Stimulated activated naive B cell treated with anti-CD40 and anti-IgM and Interleukin-4, amounts not matched to agents 10 μg/mL and 1 μg/mL and 100 μg/mL, for 72 hours (primary cell): Measurements from ENCODE around the gene NMUR1.
A peak's percentile ranks its signal among the peaks of the same experiment; 100 is the strongest.

Source experiments
- ATAC-seq, 2 donors: fragments of 150-1000 bp; cut with Tn5 transposase; replicated peaks; 2 replicates each; pipeline ENCODE4 v1.10.0; 2021; ENCODE audit warnings: moderate library complexity in 1 of 2
- DNase-seq: peaks from one replicate; pipeline ENCODE4 v3.0.0; 2021
- H3K27ac Mint-ChIP-seq: one replicate; pipeline ENCODE4 v1.8.0; 2022; ENCODE audit warnings: mild to moderate bottlenecking, mixed read lengths
- H3K27me3 Mint-ChIP-seq, 2 donors: one replicate each; pipeline ENCODE4 v1.8.0; 2022; ENCODE audit warnings: mixed read lengths in 2 of 2
- H3K36me3 Mint-ChIP-seq, 2 donors: one replicate each; pipeline ENCODE4 v1.8.0; 2022; ENCODE audit warnings: mixed read lengths in 2 of 2, mild to moderate bottlenecking in 1 of 2
- H3K4me1 Mint-ChIP-seq, 2 donors: one replicate each; pipeline ENCODE4 v1.8.0; 2022; ENCODE audit warnings: mixed read lengths in 2 of 2, mild to moderate bottlenecking in 1 of 2
- H3K4me3 Mint-ChIP-seq, 2 donors: one replicate each; pipeline ENCODE4 v1.8.0; 2022; ENCODE audit warnings: mild to moderate bottlenecking in 2 of 2, mixed read lengths in 2 of 2, moderate library complexity in 1 of 2
- H3K9me3 Mint-ChIP-seq, 2 donors: one replicate each; pipeline ENCODE4 v1.8.0; 2022; ENCODE audit warnings: mixed read lengths in 2 of 2, mild to moderate bottlenecking in 1 of 2

Gene NMUR1

DNA sequence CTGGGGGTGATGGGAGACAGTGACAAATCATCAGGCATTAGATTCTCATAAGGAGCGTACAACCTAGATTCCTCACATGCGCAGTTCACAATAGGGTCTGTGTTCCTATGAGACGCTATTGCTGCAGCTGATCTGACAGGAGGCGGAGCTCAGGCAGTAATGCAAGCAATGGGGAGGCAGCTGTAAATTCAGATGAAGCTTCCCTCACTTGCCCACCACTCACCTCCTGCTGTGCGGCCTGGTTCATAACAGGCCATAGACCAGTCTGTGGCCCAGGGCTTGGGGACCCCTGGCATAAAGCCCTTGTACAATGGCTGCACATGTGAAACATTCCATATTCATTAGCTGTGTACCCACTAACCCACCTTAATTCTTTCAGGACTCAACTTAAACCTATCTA is 18.0 kb downstream of the NMUR1 start:
- Mint-ChIP-seq H3K36me3 (peaks cover 2 to 9% of the 10 kb centered on the region in 2 donors), H3K4me1 (peaks cover 8 to 18% of the 10 kb centered on the region in 2 donors), H3K27ac (no peak overlapping the region), H3K27me3 (no peaks in the 10 kb centered on the region), H3K4me3 (no peak overlapping the region), H3K9me3 (no peaks in the 10 kb centered on the region)
- DNase-seq: no peak
- ATAC-seq: no peak

DNA sequence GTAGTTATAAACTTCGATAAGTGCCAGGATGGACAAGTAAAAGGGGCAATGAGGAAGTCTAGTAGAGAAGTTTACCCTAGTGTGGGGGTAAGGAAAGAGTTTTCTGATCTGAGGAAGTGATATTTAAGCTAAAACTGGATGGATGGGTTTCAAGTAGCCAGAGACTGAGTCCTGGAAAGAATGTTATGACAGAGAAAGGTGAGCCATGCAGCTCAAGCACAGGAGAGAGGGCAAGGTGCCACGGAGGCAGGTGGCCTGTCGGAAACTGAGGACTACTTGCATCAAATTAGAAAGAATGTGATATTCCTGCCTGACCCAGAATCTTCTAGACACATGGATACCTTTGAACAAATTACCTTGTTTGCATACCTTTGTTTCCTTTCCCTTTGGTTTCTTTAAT is 26.5 kb downstream of the NMUR1 start:
- H3K4me1 Mint-ChIP-seq: no peaks in the 10 kb centered on the region
- H3K27me3 Mint-ChIP-seq: no peaks in the 10 kb centered on the region
- H3K27ac Mint-ChIP-seq: no peak overlapping the region
- ATAC-seq (no peak), DNase-seq (no peak)
- H3K4me3 Mint-ChIP-seq: no peak overlapping the region
- H3K36me3 Mint-ChIP-seq: peaks cover 3 to 34% of the 10 kb centered on the region in 2 donors
- H3K9me3 Mint-ChIP-seq: no peaks in the 10 kb centered on the region

DNA sequence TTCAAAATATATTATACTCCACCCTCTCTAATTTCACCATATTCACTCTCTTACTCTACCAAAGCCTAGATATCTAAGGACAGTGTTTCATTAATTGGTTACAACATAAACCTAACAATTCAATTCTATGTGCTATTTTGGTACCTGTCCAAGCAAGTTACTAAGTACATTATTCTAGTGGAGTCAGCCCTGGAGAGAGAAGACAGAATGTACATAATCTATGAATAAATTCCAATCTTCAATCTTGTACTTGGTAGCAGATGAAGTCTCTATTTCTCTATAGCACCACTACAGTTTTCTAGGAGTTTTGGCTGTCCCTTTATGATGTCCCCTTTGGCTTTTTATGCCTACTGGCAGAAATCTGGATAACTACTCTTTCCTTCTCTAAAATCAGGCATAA is 27.6 kb downstream of the NMUR1 start:
- Mint-ChIP-seq H3K36me3 (peaks cover 3 to 34% of the 10 kb centered on the region in 2 donors), H3K4me1 (no peaks in the 10 kb centered on the region), H3K27ac (no peak overlapping the region), H3K4me3 (no peak overlapping the region), H3K27me3 (no peaks in the 10 kb centered on the region), H3K9me3 (no peaks in the 10 kb centered on the region)
- ATAC-seq (no peak), DNase-seq (no peak)

DNA sequence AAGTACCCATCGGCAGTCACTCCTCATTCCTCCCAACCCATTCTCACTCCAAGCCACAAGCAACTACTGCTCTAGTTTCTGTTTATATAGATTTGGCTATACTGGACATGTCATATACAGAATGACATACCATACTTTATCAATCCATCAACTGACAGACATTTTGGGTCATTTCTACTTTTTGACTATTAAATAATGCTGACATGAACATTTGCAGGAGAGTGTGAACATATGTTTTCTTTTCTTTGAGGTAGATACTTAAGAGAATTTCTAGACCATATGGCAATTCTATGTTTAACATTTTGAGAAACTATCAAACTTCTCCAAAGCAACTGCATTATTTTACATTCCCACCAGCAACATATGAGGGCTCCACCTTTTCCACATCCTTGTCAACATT is 32.6 kb downstream of the NMUR1 start:
- H3K27me3 Mint-ChIP-seq: no peaks in the 10 kb centered on the region
- DNase-seq (no peak), ATAC-seq (no peak)
- no peaks in the 10 kb centered on the region for H3K4me1 Mint-ChIP-seq
- no peak overlapping the region for H3K4me3 Mint-ChIP-seq
- no peaks in the 10 kb centered on the region for H3K9me3 Mint-ChIP-seq
- H3K27ac Mint-ChIP-seq: no peak overlapping the region
- peaks cover 0 to 4% of the 10 kb centered on the region in 2 donors for H3K36me3 Mint-ChIP-seq

DNA sequence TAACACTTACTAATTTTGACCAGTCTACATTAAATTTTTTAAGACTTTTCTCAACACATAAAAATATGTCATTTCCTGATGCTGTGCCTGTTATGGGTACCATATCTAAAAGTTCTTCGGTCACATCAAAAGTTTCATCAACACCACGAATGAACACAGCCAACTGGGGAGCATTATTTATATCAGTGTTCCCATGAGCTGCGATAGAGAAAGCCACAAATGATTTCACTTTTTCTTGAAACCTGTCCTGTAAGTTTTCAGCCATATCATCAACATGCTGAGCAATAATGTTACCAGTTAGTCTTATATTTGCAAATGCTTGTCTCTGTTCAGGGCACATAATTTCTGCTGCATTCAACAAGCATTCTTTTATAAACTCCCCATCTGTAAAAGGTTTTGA is 35.6 kb downstream of the NMUR1 start:
- Mint-ChIP-seq H3K4me1 (no peaks in the 10 kb centered on the region), H3K9me3 (peaks cover 0 to 1% of the 10 kb centered on the region in 2 donors), H3K27ac (no peak overlapping the region), H3K36me3 (peaks cover 0 to under 1% of the 10 kb centered on the region in 2 donors), H3K27me3 (no peaks in the 10 kb centered on the region), H3K4me3 (no peak overlapping the region)
- DNase-seq (no peak), ATAC-seq (no peak)

DNA sequence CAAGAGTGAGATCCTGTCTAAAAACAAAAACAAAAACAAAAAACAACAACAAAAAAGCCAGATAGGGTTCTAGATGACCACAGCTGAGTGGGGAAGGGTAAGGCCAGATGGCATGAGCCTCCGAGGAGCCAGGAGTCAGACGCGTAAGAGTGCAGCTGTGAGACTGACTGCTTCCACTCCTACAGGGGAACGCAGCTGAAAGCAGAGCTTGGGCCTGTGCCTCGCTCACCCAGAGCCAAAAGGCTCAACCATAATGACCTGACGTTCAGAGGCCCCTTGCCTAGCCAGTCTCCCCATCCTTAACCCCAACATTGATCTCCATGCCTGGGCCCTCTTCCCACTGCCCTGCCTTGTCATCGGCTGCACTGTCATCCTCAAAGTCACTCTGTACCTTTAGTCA is 39.4 kb downstream of the NMUR1 start:
- DNase-seq (no peak), ATAC-seq (no peak)
- peaks cover 0 to 2% of the 10 kb centered on the region in 2 donors for H3K9me3 Mint-ChIP-seq
- no peak overlapping the region for H3K27ac Mint-ChIP-seq
- H3K4me1 Mint-ChIP-seq: no peaks in the 10 kb centered on the region
- H3K27me3 Mint-ChIP-seq: peaks cover 0 to 8% of the 10 kb centered on the region in 2 donors
- H3K36me3 Mint-ChIP-seq: peaks cover 0 to 8% of the 10 kb centered on the region in 2 donors
- no peak overlapping the region for H3K4me3 Mint-ChIP-seq

DNA sequence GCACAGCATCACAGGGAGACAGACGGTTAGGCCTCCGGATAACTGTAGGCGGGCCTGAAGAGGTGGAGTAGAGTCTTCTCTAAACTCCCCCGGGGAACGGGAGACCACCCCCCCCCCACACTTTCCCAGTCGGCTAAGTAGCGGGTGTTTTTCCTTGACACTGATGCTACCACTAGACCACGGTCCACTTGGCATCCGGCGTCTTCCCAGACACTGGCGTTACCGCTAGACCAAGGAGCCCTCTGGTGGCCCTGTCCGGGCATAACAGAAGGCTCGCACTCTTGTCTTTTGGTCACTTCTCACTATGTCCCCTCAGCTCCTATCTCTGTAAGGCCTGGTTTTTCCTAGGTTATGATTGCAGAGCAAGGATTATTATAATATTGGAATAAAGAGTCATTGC is 40.3 kb downstream of the NMUR1 start:
- peaks cover 0 to 8% of the 10 kb centered on the region in 2 donors for H3K36me3 Mint-ChIP-seq
- peaks cover 0 to 8% of the 10 kb centered on the region in 2 donors for H3K27me3 Mint-ChIP-seq
- no peak for ATAC-seq
- peaks cover 0 to 2% of the 10 kb centered on the region in 2 donors for H3K9me3 Mint-ChIP-seq
- no peaks in the 10 kb centered on the region for H3K4me1 Mint-ChIP-seq
- no peak overlapping the region for H3K27ac Mint-ChIP-seq
- peak; percentile 46 for DNase-seq
- H3K4me3 Mint-ChIP-seq: no peak overlapping the region

DNA sequence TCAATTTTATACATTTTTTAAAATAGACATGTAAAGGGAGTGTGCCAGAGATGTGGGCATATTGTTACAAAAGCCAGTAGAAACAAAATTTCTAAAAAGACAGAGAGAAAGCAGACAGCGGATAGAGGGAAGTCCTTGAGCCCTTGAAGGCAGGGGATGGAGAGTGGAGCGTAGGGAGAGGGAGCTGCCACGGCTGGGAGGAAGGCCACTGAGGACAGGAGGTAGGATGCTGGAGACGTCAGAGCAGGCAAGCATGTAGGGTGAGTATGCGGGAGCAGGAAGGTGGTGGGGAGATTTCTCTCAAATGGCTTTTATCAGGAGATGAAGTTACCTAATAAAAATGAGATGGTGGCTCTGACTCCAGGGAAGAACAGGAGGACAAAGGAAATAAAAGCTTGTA is 41.9 kb downstream of the NMUR1 start:
- H3K4me3 Mint-ChIP-seq: no peak overlapping the region
- peaks cover 0 to 8% of the 10 kb centered on the region in 2 donors for H3K27me3 Mint-ChIP-seq
- no peak overlapping the region for H3K27ac Mint-ChIP-seq
- ATAC-seq (no peak), DNase-seq (no peak)
- H3K4me1 Mint-ChIP-seq: peaks cover 2 to 10% of the 10 kb centered on the region in 2 donors
- peaks cover 0 to 2% of the 10 kb centered on the region in 2 donors for H3K9me3 Mint-ChIP-seq
- peaks cover 0 to 8% of the 10 kb centered on the region in 2 donors for H3K36me3 Mint-ChIP-seq

DNA sequence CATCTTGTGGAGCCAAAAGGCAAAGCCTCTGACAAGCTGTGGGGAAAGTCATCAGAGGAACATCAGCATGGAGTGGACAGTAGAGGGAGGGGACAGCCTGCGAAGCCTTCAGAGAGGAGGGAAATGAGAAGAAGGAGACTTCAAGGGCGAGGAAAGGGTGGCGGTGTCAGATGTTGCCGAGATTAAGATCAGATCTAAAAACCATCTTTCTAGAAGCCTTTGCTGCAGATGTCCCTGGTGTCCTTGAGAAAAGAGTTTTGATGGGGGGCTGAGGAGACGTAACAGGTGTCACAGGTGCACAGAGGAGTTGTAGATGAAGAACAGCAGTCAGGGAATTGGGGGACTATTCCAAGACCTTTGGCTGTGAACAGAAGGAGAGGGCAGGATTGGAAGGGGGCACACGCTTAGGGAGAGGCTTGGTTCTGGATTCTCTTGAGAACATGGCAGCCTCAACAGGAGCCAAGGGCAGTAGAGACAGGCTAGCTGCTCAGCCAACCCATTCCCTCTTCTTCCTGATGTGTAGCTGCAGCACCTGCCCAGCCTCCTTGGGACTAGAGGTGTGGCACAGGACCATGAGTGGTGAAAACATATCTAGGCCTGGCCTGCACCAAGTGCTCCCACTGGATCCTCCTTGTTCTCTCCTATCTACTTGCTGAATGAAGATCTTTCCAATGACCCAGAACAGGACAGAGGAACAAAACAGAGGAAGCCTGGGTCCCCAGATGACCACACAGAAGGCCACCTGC is 43.2 kb downstream of the NMUR1 start:
- H3K4me1 Mint-ChIP-seq: peaks cover 10 to 24% of the 10 kb centered on the region in 2 donors
- H3K9me3 Mint-ChIP-seq: peaks cover 0 to 2% of the 10 kb centered on the region in 2 donors
- H3K4me3 Mint-ChIP-seq: no peak overlapping the region
- H3K27me3 Mint-ChIP-seq: peaks cover 0 to 8% of the 10 kb centered on the region in 2 donors
- ATAC-seq (no peak), DNase-seq (no peak)
- H3K36me3 Mint-ChIP-seq: peaks cover 0 to 8% of the 10 kb centered on the region in 2 donors
- no peak overlapping the region for H3K27ac Mint-ChIP-seq

DNA sequence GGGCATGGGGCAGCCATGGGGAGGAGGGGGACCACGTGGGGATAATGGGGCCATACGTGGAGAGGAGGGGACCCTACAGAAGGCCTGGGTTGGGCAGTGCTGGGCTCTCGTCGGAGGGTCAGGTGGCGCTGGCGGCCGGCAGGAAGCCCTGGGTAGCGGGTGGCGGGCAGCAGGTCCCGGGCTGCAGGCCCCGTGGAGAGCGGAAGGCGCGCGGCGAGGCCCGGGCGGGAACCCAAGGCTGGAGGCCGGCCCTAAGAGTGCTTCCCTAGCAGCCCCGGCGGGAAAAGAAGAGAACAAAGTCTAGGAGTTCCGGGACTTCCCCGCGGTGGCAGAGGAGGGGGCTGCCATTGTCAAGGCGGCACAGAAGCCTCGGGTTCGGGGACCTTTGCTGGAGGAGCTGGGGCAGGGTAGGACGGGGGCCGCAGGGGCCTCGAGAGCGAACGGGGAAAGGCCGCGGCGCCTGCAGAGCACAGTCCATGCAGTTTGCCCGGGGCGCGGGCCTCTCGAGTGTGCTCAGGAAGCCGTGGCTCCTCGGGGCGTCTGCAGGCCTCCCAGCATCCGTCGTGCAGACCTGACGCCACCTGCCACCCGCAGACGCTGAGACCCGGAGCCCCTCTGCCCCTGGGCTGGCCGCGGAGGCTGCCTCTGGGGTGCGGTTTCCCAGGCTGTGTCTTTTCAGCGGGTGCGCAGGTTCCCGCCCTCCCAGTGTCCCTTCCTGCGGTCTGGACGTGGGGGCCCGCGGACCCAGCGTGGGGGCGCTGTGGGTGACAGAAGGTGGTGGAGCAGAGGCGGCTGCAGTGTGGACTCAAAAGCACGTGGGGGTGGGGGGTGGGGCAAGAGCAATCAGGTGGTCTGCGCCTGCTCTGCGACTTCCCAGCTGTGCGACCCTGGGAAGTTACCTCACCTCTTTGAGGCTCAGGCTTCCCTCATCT is 46.6 kb downstream of the NMUR1 start:
- Mint-ChIP-seq H3K36me3 (peaks cover 0 to 7% of the 10 kb centered on the region in 2 donors), H3K9me3 (no peaks in the 10 kb centered on the region), H3K27ac (peak overlapping the region; percentile 94), H3K27me3 (peaks cover 0 to 6% of the 10 kb centered on the region in 2 donors), H3K4me1 (peaks cover 12 to 27% of the 10 kb centered on the region in 2 donors), H3K4me3 (peak overlapping the region; percentile 85 to 91)
- peak; percentile 55 to 63 for ATAC-seq
- DNase-seq: peak; percentile 19

DNA sequence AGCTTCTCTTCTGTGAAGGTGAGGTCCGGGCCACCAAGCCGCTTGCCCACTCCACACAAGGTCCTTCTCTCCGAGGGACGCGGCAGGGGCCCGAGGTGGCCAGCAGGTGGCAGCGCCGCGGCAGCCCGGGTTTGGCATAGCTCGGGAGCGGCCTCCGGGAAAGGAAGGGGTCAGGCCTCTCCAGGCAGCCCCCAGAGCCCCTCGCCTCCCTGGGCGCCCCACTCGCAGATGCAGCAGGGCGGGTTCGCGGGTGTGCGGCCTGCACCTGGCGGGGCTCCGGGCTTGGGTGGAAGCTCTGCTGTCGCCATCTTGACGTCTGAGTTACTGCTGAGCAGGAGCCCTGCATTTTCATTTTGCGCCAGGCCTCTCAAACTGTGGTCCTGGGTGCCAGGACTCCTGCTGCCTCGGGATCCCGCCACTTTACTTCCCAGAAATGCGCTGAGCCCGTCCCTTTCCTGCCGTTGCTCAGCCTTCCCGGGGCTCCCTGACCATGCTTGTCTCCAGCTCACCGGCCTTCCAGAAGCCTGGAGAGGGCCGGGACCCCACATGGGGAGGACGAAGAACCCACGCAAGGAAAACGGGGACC is 47.3 kb downstream of the NMUR1 start:
- DNase-seq (peak; percentile 68), ATAC-seq (peak; percentile 83 to 84)
- peak overlapping the region; percentile 85 to 91 for H3K4me3 Mint-ChIP-seq
- no peaks in the 10 kb centered on the region for H3K27me3 Mint-ChIP-seq
- peaks cover 0 to 7% of the 10 kb centered on the region in 2 donors for H3K36me3 Mint-ChIP-seq
- H3K27ac Mint-ChIP-seq: peak overlapping the region; percentile 94
- peaks cover 12 to 27% of the 10 kb centered on the region in 2 donors for H3K4me1 Mint-ChIP-seq
- H3K9me3 Mint-ChIP-seq: no peaks in the 10 kb centered on the region

DNA sequence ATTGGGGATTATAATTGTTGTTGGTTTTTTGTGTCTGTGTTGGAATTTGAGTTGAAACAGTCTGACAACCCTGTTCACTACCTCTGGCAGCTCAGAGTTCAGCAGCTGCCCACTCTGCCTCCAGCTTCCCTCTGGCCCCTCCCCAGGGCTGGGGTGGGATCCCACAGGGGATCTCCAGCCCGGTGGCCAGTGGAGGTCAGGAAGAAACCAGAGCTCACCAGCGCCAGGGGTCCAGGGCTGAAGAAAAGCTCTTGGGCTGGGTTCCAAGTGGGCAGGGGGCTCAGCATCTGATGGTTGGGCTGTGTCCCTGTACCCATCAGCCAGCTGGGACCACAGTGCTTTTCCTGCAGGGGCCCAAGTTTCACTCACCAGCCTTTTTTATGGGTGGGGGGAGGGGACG is 49.5 kb downstream of the NMUR1 start:
- ATAC-seq: no peak
- no peak overlapping the region for H3K27ac Mint-ChIP-seq
- H3K4me3 Mint-ChIP-seq: no peak overlapping the region
- H3K4me1 Mint-ChIP-seq: peaks cover 12 to 32% of the 10 kb centered on the region in 2 donors
- peaks cover 1 to 3% of the 10 kb centered on the region in 2 donors for H3K36me3 Mint-ChIP-seq
- no peaks in the 10 kb centered on the region for H3K27me3 Mint-ChIP-seq
- no peaks in the 10 kb centered on the region for H3K9me3 Mint-ChIP-seq
- DNase-seq: no peak

DNA sequence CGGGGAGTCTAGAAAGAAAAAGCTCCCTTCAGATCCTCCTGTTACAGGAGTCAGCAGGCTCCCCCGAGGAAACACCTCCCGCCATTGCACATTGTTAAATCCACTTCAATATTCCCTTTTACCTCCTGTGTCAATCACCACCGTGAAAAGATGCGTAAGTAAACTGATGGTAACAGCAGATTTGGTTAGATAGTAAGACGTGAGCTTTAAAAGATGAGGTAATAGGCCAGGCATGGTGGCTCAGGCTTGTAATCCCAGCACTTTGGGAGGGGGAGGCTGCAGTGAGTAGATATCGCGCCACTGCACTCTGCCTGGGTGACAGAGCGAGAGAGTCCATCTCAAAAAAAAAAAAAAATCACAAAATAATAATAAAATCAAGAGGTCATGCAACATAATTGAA is 50.8 kb downstream of the NMUR1 start:
- H3K27ac Mint-ChIP-seq: no peak overlapping the region
- H3K9me3 Mint-ChIP-seq: no peaks in the 10 kb centered on the region
- H3K27me3 Mint-ChIP-seq: no peaks in the 10 kb centered on the region
- peaks cover 12 to 35% of the 10 kb centered on the region in 2 donors for H3K4me1 Mint-ChIP-seq
- no peak for ATAC-seq
- H3K36me3 Mint-ChIP-seq: peaks cover 1 to 3% of the 10 kb centered on the region in 2 donors
- H3K4me3 Mint-ChIP-seq: no peak overlapping the region
- DNase-seq: no peak

DNA sequence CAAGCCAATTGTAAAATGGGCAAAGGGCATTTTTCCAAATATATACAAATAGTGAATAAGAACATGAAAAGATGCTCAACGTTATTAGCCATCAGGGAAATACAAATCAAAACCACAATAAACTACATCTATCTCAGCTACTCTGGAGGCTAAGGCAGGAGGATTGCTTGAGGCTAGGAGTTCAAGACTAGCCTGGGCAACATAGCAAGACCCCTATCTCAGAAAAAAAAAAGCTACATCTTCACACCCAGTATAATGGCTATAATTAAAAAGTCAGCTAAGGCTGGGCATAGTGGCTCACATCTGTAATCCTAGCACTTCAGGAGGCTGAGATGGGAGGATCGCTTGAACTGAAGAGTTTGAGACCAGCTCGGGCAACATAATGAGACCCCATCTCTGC is 53.3 kb downstream of the NMUR1 start:
- DNase-seq (no peak), ATAC-seq (no peak)
- Mint-ChIP-seq H3K27ac (no peak overlapping the region), H3K27me3 (peaks cover 7 to 8% of the 10 kb centered on the region in 2 donors), H3K4me3 (no peak overlapping the region), H3K9me3 (no peaks in the 10 kb centered on the region), H3K4me1 (peaks cover 3 to 24% of the 10 kb centered on the region in 2 donors), H3K36me3 (peaks cover 3 to 7% of the 10 kb centered on the region in 2 donors)
